ENCODE results near the gene FKRP.

DNA sequence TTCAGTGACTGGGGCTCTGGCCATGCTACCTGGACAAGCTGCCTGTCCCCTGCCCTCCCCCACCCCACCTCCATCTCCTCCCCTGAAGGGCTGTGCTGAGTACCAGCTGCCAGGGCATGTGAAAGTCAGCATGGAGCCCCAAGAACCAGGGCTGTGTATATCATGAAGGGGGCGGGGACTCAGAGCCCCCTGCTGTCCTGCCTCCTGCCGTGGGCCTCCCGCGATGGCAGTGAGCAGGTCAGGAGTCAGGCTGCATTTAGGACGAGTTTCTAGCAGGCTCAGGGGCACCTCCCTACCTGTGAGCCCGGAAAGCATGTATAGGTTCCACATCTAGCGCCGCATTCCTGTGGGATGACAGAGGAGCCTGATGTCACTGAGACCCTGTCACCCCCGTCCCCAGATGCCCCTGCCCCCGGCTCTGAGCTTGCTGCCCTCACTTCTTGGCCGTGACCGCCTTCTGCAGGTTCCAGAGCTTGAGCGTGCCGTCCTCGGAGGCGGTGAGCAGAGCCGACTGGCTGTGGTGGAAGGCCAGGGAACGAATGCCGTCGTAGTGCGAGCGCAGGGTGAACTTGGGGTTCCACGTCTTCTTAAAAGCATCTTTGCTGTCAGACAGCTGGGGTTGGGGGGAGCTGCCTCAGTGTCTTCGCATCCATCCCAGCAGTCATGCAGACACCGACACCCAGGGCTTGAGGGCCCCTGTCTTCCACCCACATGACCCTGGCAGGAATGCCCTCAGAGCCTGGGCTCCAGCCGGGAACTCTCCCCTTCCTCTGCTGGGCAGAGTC, 20.6 kb upstream of the FKRP start:
- TF ChIP-seq, protein P1, sequence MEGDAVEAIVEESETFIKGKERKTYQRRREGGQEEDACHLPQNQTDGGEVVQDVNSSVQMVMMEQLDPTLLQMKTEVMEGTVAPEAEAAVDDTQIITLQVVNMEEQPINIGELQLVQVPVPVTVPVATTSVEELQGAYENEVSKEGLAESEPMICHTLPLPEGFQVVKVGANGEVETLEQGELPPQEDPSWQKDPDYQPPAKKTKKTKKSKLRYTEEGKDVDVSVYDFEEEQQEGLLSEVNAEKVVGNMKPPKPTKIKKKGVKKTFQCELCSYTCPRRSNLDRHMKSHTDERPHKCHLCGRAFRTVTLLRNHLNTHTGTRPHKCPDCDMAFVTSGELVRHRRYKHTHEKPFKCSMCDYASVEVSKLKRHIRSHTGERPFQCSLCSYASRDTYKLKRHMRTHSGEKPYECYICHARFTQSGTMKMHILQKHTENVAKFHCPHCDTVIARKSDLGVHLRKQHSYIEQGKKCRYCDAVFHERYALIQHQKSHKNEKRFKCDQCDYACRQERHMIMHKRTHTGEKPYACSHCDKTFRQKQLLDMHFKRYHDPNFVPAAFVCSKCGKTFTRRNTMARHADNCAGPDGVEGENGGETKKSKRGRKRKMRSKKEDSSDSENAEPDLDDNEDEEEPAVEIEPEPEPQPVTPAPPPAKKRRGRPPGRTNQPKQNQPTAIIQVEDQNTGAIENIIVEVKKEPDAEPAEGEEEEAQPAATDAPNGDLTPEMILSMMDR (conservative IDR thresholded peaks at IDR 0.05 in 1 of 2, IDR thresholded peaks at IDR 0.05 in 1 of 2; ENCODE audit: low read depth in 1 of 2, low read length in 2 of 2) = no peak
- no peak for TF ChIP-seq EZH2 (IDR thresholded peaks at IDR 0.05; ENCODE audit: low read length, missing control alignments)
